HG03060 (cell line): ENCODE results near the gene DEAF1.

Experiments
- ATAC-seq: cut with Tn5 transposase; IDR thresholded peaks from one replicate; pipeline ENCODE4 v1.9.1; 2021; ENCODE audit warnings: low read depth, moderate number of reproducible peaks; ENCODE audit not compliant: unreplicated experiment

DEAF1 gene

GRCh38 chr11:628056-628455, 67.0 kb downstream of the DEAF1 start:
- ATAC-seq: no peak

- ATAC-seq: no peak
These were observed 67.8 kb downstream of the DEAF1 start for GRCh38 chr11:627308-627576.

GRCh38 chr11:626475-627307, 68.3 kb downstream of the DEAF1 start, which contains the start of gene SCT:
TSS of gene SCT (minus strand) at chr11:627181. CDS start at chr11:627143, 38 bp downstream.
- ATAC-seq: no peak

- no peak for ATAC-seq
These were observed 69.3 kb downstream of the DEAF1 start for GRCh38 chr11:625636-626268.

- ATAC-seq: no peak
These were observed 70.1 kb downstream of the DEAF1 start, which contains the start of gene CDHR5 for GRCh38 chr11:624705-625635. TSS of gene CDHR5 (minus strand) at chr11:624955. CDS start at chr11:624902, 53 bp downstream.

- no peak for ATAC-seq
These were observed 70.9 kb downstream of the DEAF1 start for GRCh38 chr11:623999-624704.

GRCh38 chr11:623349-623869, 71.6 kb downstream of the DEAF1 start:
- no peak for ATAC-seq

- no peak for ATAC-seq
These were observed 73.2 kb downstream of the DEAF1 start for GRCh38 chr11:621838-622237.

- no peak for ATAC-seq
These were observed 73.8 kb downstream of the DEAF1 start for GRCh38 chr11:620935-621814.

- ATAC-seq: no peak
These were observed 74.8 kb downstream of the DEAF1 start for GRCh38 chr11:620201-620600.

GRCh38 chr11:619628-620050, 75.4 kb downstream of the DEAF1 start:
- ATAC-seq: no peak

GRCh38 chr11:618856-619627, 76.0 kb downstream of the DEAF1 start:
- ATAC-seq: no peak

GRCh38 chr11:617912-618682, 76.9 kb downstream of the DEAF1 start:
- no peak for ATAC-seq

- no peak for ATAC-seq
These were observed 77.7 kb downstream of the DEAF1 start for GRCh38 chr11:617199-617911.

- ATAC-seq: no peak
These were observed 78.5 kb downstream of the DEAF1 start for GRCh38 chr11:616320-617198.
